COR-L47 (cell line): ENCODE results near the gene CLCF1.

Experiments used
- DNase-seq: peaks from one replicate; lab custom pipeline; 2025; lab: John Stamatoyannopoulos, UW

CLCF1 gene

DNA sequence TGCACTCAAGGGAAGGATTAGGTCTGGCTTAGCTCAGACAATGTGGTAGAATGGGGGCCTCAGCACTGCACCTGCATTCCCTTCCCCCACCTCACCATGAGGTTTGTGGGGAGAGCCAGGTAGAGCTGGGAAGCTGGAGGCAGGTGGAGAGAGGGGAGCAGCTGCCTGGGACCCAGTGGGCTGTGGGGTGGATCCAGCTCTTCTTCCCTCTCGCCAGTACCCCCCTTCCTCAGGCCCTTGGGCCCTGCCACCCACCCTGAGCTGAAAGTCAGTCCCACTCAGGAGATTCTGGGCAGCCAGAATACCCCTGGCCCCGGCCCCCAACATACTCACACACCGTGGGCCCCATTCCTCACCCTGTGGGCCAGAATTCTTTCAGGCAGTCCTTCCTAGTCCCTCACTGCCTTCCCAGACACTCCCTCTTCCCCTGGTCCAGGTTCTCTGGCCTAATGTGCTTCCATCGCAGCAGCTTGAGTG lies 17.0 kb downstream of the CLCF1 start:
- DNase-seq, result no peak

DNA sequence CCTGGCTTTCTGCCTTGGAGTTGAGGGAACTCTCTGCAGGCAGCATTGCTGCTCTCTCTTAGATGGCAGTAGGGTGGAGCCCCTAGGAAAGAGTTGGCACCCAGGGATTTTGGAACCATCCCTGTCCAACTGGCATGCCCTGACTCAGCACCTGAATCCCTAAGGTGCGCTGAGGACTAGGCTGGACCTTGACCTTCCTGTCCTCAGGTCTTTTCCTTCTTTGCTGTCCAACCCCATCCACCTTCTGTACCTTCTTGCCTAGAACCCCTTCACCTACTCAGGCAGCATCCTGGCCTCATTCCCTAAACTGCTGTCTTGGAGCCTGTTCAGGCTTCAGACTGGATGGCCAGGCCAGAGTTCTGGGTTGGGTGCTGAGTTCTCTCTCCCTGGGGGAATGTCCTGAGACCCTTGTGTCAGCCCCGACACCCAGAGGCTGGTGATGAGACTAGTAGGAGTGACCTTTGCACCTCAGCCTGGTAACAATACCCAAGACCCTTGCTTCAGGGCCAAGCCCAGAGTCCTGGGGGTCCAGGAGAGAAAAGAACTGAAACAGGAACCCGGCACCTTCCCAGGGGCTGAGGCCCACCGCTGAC lies 17.5 kb downstream of the CLCF1 start:
- DNase-seq, result no peak

DNA sequence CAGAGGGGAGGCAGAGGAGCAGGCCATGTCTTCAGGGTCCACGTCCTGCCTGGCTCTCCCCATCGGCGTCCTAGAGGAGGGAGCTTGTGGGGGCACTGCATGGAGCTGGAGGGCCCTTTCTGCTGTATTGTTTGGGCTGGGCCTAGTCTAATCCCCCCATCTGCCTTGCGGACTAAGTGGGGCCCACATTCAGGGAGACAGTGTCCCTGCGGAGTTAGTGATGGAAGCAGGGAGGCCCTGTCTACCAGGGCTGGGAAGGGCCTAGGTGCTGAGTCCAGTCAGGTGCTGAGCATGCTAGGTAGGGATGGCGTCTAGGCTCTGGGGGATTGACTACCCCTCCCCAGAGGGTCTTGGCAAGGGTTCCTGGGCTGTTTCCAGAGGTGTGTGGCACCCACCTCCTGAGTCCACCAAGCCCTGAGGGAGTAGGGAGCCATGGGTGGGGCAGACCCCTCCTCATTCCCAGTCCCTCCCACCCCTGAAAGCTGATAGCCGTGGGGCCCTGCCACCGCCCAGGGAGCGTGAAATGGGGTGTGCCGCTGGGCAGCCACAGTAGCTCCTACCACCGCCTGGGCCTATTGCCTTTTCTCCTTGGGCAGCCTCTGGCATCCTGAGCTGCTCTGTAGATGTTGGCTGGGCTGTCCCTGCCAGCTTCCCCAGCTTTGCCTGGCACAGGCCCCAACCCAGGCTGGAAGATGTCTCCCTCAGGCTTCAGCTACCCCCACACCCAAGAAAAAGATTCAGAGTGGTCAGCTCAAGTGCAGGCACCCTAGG lies 18.2 kb downstream of the CLCF1 start:
- no peak for DNase-seq

DNA sequence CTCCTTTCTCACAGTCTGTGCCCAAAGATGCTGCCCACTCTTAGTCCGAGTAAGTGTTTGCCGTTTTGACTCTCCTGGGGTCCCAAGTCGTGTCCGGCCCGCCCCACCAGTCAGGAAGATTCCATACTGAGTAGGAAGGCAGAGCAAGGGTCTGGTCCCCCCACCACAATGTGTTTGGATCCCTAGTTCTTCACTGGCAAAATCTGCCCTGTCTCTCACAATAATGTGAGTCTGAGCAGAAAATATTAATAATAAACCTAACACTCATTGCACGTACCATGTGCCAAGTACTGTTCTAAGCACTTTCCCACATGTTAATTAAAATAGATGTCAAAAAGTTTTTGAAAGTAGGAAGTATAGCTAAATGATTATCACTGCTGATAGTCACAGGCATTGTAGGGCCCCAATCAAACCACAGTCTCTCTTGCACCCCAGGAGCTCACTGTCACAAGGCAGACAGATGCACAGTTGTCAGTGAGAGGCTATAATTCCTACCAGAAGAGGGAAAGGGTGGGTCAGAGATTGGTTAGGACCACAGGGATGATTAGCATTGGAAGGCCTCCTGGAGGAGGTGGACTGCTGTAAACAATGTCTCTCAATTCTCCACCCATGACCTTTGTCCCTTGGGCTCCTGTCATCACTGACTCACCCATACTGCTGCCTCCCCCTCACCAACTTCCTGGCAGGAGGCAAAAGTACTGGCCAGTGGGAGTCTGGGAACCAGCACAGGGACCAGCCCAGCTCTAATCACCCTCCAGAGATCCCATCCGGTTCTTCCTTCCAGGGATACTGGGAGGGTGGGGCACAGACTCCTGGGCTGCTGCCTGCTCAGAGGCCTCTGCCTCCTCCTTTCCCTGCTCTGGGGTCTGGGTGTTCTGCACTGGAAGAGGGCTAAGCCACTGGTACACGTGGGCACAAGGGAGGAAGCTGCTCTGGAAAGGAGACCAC lies 19.0 kb downstream of the CLCF1 start:
- DNase-seq, result no peak

DNA sequence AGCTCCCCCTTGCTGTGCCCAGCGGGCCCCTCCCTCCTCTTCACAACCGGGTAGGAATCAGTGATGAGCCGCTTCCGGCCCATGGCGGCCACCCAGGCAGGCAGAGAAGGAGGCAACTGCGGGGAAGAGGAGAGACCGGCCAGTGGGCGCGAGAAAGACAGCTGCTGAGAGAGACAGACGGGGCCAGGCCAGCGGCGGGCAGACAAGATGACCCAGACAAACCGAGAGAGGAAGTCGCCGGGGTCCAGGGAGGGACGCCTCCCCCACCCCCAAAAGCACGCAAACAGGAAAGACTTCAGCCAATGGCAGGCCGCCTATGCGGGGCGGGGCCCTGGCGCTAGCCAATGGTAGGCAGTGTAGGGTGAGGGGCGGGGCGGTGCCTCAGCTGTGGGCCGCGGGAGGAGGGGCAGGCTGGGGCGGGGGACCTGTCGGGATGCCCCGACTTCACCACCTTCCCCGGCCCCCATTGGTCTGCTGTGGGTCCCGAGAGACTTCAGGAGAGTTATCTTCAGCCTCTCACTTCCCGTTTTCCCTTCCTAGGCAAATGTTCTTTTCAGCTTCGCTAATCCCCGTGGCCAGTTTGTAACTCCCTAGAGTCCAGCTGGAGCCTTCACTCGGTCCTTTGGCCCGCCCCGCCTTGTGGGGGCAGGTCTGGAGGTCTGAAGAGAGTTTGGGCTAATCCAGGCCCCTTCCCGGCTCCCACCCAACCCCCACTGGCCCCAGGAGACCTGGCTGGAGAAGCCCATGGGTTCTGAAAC lies 19.9 kb downstream of the CLCF1 start, which contains the start of gene POLD4:
Gene POLD4, minus strand, starts transcription at position 230 of the 758 bp plus-strand sequence. Its CDS starts 147 bp downstream, at position 83.
- peak; percentile 87 for DNase-seq

DNA sequence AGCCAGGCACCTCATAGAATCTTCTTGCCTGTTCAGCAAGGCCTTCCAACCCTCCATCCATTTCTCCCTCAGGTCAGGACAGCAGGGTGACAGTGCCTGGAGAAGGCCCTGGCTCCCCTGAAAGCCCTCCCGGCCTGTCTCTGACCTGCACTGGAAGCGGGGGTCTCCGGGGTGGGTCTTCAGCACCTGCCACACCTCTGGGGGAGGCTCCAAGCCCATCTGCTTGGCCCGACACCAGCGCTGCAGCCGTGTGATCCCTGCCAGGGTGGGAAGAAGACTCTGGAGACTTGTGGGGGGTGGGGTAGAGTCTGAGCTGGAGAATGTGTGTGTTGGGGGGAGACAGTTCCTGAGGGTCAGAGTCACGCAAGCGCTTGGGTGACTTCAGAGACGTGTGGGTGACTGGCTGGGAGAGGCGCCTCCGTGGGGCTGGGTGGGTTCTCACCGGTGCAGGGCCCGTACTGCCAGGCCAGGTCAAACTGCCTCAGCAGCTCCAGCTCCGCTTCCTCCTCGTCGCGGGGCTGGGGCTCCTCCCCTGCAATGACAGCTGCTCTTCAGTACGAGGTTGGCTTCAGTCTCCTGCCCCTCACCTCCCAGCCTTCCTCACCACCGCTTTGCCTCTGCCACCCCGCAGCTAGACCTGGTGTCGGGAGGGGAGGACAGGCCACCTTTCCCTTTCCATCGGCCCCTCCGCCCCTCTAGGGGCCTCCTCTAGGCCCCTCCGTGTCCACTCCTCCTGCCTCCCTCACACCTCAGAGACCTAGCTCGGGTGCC lies 20.7 kb downstream of the CLCF1 start:
- no peak for DNase-seq

DNA sequence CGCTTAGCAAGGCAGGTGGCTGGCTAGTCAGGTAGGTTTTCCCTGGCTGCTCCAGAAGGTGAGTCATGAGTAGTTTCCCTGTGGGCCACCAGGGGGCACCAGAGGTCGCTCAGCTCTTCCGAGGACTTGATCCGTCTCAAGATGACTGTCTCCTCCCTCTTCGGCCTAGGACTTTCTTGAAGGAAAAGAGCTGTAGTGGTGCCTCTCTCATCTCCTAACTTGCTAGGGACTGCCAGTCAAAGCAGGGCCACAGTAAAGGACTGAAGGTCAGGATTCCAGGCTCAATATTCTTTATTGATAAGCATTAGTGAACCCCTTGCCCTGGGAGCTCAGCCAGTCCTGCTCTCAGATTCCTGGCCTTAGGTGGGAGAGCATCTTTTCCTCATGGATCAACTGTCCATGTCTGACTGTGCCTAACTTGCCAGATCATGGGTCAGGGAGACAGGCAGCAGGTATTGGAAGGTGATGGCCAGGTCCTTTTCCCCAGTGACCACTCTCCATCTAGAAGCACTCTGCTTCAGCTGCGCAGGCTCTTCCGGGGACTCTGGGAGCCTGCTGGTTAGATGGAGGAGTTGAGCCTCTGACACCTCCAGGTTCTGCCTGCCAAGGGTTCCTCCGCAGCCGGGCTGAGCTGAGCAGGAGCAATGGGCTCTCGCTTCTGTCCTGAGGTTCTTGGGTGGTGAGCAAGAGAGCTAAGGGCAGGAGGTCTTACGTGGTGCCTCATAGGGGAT lies 22.0 kb downstream of the CLCF1 start:
- DNase-seq, result peak; percentile 43

DNA sequence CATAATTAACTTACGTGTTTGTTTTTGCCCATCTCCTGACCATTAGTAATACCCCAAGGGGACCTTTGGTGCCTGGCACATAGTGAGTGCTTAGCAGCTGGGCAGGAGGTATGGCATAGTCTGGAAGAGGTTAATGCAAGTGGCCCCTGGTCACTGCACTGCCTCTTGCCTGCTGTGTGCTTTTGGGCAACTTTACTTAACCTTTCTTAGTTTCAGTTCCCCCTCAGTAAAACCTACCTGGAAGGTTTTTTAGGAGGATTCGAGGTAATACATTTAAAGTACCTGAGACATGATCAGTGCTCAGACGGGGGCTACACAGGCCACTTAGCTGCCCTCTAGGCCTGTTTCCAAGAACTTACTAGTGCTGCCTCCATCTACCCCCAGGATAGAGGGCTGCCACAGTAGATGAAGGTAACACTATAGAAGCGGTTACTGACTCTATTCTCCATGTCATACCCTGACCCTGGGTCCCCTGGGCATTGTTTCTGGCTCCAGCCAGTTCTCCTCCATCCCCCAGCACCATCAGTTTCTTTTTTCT lies 23.4 kb downstream of the CLCF1 start:
- no peak for DNase-seq

DNA sequence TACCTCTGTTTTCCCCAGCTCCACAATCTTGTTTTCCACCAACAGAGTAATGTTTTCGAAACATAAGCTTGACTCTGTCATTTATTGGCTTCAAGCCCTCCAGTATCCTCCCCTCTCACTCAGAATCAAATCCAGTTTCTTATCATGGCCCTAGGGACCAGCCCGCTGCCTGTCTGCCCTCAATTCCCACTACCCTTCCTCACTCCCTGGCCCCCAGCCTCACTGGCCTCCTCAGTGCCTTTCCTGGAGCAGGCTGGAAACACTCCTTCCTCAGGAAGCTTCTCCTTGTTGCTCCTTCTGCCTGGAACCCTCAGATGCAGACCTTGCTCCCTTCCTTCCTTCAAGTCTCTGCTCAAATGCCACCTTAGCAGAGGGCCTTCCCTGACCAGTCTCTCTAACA lies 23.9 kb downstream of the CLCF1 start:
- DNase-seq, result no peak

DNA sequence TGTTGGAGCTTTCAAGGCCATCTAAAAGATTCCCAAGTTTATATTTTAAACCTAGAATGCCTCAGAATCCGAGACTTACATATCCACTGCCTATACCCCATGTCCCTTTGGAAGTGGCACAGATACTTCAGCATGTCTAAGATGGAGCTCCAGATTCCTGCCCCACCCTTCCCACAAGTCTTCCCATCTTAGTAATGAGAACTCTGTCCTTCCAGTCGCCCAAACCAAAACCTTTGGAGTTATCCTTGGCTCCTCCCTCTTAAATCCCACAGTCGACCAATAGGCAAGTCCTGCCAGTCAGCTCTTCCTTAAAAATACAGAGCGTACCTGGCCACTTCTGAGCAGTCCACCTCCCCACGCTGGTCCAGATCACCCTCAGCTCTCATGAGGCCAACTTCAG lies 24.4 kb downstream of the CLCF1 start:
- DNase-seq, result no peak

DNA sequence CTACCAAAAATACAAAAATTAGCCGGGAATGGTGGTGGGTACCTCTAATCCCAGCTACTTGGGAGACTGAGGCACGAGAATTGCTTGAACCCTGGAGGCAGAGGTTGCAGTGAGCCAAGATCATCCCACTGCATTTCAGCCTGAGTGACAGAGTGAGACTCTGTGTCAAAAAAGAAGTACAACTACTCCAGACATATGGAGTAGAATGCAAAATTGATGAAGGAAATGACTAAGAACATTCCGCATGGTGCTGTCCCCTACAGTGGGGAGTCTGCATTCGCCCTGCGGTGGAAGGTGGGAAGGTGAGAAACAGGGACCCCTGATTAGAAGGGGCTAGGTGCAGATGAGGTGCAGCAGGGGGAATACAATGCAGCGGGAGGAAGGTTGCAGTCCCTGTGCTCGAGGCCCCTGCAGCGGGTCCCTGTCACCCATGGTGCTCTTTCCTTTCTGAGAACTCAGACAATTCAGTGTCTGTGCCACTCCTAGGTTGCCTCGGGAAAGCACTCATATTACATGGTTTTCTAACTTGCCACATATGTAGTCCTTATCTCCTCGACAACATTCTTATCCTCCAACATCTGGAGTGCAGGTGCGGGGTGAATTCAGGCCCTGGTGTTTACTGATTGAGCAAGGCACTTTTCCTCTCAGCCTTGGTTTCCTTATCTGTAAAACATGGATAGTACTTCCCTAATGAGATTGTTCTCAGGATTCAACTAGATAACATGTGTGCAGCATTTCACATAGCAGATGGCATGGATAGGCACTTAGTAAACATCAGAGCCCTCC lies 25.2 kb downstream of the CLCF1 start:
- DNase-seq, result no peak

DNA sequence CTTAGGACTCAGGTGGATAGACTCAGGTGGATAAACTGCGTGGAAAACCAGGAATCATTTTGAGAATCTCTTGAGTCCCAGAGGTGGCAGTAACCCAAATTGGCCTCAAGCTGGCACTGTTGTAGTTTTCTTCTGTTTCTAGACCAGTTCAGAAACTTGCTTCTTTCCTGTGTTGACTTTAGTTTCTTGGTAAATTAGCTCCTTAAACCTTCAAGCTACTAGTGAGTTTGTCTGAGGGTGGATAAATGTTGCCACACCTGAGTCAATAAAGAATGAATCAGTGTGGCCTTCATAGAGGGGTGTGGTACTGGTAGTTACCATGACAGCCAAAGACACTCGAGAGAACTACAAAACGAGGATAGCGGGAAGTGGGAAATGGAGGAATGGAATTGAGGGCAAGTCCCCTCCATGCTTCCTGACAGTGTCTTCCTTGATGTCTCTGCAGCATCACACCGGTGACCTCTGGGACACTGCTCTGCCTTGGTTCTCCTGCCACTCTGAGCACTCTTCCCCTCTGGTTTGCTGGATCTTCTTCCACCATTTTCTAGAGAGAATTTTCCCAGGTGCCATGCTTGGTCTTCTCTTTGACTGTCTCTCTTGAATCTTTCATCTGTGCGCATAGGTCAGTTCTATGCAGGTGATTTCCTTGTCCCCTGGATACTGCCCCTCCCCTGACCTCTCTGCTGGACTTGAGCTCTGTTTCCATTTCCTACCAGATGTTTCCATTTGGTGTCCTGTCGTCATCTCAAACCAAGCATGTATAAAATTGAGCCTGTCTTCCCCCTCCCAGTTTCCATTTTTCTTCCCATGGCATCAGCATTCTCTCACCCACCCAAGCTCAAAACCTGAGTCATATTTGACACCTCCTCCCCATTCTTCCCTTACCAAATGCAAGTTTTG lies 27.2 kb downstream of the CLCF1 start:
- peak; percentile 36 for DNase-seq

DNA sequence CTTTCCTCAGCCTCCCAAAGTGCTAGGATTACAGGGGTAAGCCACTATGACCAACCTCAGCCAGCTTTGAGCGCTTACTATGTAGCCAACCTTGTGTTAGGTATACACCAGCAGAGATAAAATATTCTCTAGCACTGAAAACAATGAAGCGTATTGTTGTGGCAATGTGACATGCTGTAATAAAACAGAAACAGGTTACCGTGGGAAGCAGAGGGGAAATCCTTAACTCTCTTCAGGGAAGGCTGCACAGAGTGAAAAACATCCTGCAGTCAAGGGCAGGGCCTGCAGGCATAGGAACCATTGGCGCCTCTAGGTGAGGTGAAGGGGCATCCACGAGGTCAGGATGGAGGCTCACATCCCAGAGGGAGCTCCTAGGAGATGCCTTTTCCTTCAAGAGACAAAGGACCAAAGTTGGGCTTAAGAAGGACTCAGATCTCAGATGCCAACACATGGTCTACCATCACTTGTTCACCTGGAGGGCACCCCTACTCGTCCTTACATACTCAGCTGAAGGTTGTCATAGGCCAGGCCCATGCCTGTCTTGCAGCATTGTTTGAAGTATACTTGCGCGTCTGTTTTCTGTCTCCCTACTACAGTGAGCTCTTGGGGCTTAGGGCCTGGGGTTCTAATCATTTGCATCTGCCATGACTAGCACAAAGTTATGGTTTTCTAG lies 28.0 kb downstream of the CLCF1 start:
- DNase-seq, result no peak

DNA sequence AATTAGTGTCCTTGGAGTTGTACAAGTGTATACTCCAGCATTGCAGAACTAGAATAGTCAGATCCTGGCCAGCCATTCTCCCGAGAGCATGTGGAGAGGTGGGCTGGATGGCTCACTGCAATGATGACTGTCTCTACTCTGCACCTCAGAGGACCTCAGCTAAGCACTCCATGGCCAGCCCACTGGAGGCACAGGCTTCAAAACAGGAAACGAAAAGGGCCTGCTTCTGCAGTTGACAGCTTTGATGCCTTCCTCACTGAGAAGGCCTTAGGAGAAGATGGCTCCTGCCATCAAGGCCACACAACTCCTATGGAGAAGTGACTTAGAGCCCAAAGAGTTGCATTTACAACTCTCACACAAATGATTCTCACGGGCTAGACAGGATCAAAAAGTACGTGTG lies 29.1 kb downstream of the CLCF1 start:
- no peak for DNase-seq

DNA sequence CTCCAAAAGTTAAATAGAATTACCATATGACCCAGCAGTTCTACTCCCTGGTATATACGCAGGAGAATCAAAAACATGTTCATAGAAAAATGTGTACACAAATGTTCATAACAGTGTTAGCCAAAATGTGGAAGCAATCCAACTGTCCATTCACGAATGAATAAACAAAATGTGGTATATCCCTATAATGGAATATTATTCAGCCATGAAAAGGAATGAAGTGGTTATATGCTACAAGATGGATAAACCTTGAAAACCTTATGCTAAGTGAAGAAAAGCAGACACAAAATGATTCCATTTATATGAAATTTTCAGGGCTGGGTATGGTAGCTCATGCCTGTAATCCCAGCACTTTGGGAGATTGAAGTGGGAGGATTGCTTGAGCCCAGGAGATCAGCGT lies 36.1 kb downstream of the CLCF1 start:
- no peak for DNase-seq

DNA sequence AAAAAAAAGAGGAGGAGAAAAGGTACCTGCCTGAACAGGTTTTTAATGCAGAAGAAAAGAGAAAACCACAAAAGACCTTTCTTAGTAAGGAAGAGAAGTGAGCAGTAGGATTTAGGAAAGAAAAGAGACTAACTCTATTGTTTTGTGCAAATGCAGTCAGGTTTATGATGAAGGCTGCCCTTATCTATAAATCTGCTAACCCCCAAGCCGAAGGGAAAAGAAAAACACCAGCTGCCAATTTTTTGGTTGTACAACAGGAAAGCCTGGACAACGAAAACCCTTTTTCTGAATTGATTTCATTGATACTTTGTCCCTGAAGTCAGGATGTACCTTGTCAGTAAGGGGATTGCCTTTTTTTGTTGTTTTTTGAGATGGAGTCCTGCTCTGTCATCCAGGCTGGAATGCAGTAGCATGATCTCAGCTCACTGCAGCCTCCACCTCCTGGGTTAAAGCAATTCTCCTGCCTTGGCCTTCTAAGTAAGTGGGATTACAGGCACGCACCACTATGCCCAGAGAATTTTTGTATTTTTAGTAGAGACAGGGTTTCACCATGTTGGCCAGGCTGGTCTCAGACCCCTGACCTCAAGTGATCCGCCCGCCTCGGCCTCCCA lies 41.2 kb downstream of the CLCF1 start:
- no peak for DNase-seq

DNA sequence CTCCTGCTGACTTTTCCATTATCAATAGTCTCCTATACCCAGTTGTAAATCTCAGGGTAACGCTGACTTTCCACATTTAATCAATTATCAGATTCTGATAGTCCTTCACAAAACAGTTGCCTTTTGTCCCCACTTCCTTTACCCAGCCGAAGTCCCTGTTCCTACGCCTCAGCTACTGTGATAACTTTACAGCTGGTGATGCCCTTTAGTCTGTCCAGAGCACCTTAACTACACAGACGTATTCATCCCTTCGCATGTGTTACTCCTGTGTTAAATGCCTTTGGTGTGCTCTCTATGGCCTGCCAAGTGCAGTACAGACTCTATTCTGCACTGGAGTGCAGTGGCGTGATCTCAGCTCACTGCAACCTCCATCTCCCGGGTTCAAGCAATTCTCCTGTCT lies 49.9 kb downstream of the CLCF1 start:
- no peak for DNase-seq
